Astrocyte (in vitro differentiated cells and primary cell): ENCODE data around the gene ARHGAP26.

Experiments used
- CTCF ChIP-seq: IDR thresholded peaks from 2 replicates; pipeline ENCODE4 v1.5.1; 2011; ENCODE audit warnings: low read depth, mild to moderate bottlenecking, inconsistent platforms, low read length, moderate library complexity; ENCODE audit not compliant: insufficient read depth
- EZH2 ChIP-seq: IDR thresholded peaks from 2 replicates; pipeline ENCODE4 v1.6.1; 2012; ENCODE audit warnings: mild to moderate bottlenecking, low read length, inconsistent platforms; ENCODE audit not compliant: insufficient read depth

- TF ChIP-seq CTCF (no peak), EZH2 (no peak)
These were observed 48.0 kb upstream of the ARHGAP26 start for GRCh38 chr5:142722146-142722545.
